HG03432 (cell line): Measurements from ENCODE around the gene CCDC30.

Source experiments
- ATAC-seq: cut with Tn5 transposase; IDR thresholded peaks from one replicate; pipeline ENCODE4 v1.9.1; 2021; ENCODE audit warnings: mild to moderate bottlenecking, moderate library complexity; ENCODE audit not compliant: unreplicated experiment

CCDC30 gene

GRCh38 chr1:42686418-42686817 is 223.3 kb downstream of the CCDC30 start:
- ATAC-seq = no peak

- ATAC-seq = no peak
These were observed 226.8 kb downstream of the CCDC30 start for GRCh38 chr1:42689912-42690311.

- ATAC-seq = no peak
These were observed 227.5 kb downstream of the CCDC30 start for GRCh38 chr1:42690477-42691156.

- ATAC-seq = no peak
These were observed 228.0 kb downstream of the CCDC30 start for GRCh38 chr1:42691157-42691498.

GRCh38 chr1:42692461-42692860 is 229.4 kb downstream of the CCDC30 start:
- ATAC-seq = no peak

- no peak for ATAC-seq
These were observed 229.8 kb downstream of the CCDC30 start for GRCh38 chr1:42692911-42693310.

- no peak for ATAC-seq
These were observed 235.2 kb downstream of the CCDC30 start for GRCh38 chr1:42698081-42698813.

- no peak for ATAC-seq
These were observed 236.9 kb downstream of the CCDC30 start for GRCh38 chr1:42700006-42700405.

- no peak for ATAC-seq
These were observed 240.9 kb downstream of the CCDC30 start for GRCh38 chr1:42703888-42704464.
